ENCODE data around the gene PPM1E.

PPM1E gene

GRCh38 chr17:58875261-58875660 is 119.6 kb downstream of the PPM1E start:
- Histone ChIP-seq H3K4me1 (ENCODE audit: control insufficient read depth, insufficient read depth, low read length) (no peaks in the 10 kb centered on the region), H3K36me3 (ENCODE audit: control insufficient read depth, insufficient read depth, low read length) (no peaks in the 10 kb centered on the region), H3K4me3 (ENCODE audit: low read length) (no peak overlapping the region), H3K27ac (ENCODE audit: low read depth, low read length) (no peak overlapping the region), H3K9ac (ENCODE audit: low read length) (no peak overlapping the region), H3K27me3 (ENCODE audit: control insufficient read depth, insufficient read depth, low read length) (no peaks in the 10 kb centered on the region)

- Histone ChIP-seq H3K27ac (ENCODE audit: low read depth, low read length) (no peak overlapping the region), H3K36me3 (ENCODE audit: control insufficient read depth, insufficient read depth, low read length) (no peaks in the 10 kb centered on the region), H3K4me3 (ENCODE audit: low read length) (no peak overlapping the region), H3K27me3 (ENCODE audit: control insufficient read depth, insufficient read depth, low read length) (no peaks in the 10 kb centered on the region), H3K9ac (ENCODE audit: low read length) (no peak overlapping the region), H3K4me1 (ENCODE audit: control insufficient read depth, insufficient read depth, low read length) (no peaks in the 10 kb centered on the region)
Measured at GRCh38 chr17:58884161-58884560, 128.5 kb downstream of the PPM1E start.

GRCh38 chr17:58886514-58886913 is 130.9 kb downstream of the PPM1E start:
- H3K9ac ChIP-seq (ENCODE audit: low read length) = no peak overlapping the region
- no peak overlapping the region for H3K27ac ChIP-seq (ENCODE audit: low read depth, low read length)
- H3K27me3 ChIP-seq (ENCODE audit: control insufficient read depth, insufficient read depth, low read length) = no peaks in the 10 kb centered on the region
- H3K36me3 ChIP-seq (ENCODE audit: control insufficient read depth, insufficient read depth, low read length) = no peaks in the 10 kb centered on the region
- no peaks in the 10 kb centered on the region for H3K4me1 ChIP-seq (ENCODE audit: control insufficient read depth, insufficient read depth, low read length)
- H3K4me3 ChIP-seq (ENCODE audit: low read length) = no peak overlapping the region

- no peak overlapping the region for H3K27ac ChIP-seq (ENCODE audit: low read depth, low read length)
- H3K4me3 ChIP-seq (ENCODE audit: low read length) = no peak overlapping the region
- no peaks in the 10 kb centered on the region for H3K27me3 ChIP-seq (ENCODE audit: control insufficient read depth, insufficient read depth, low read length)
- H3K9ac ChIP-seq (ENCODE audit: low read length) = no peak overlapping the region
- H3K36me3 ChIP-seq (ENCODE audit: control insufficient read depth, insufficient read depth, low read length) = no peaks in the 10 kb centered on the region
- H3K4me1 ChIP-seq (ENCODE audit: control insufficient read depth, insufficient read depth, low read length) = no peaks in the 10 kb centered on the region
Measured at GRCh38 chr17:58889928-58890327, 134.3 kb downstream of the PPM1E start.

- H3K27me3 ChIP-seq (ENCODE audit: control insufficient read depth, insufficient read depth, low read length) = no peaks in the 10 kb centered on the region
- H3K27ac ChIP-seq (ENCODE audit: low read depth, low read length) = no peak overlapping the region
- H3K9ac ChIP-seq (ENCODE audit: low read length) = no peak overlapping the region
- no peaks in the 10 kb centered on the region for H3K36me3 ChIP-seq (ENCODE audit: control insufficient read depth, insufficient read depth, low read length)
- no peak overlapping the region for H3K4me3 ChIP-seq (ENCODE audit: low read length)
- no peaks in the 10 kb centered on the region for H3K4me1 ChIP-seq (ENCODE audit: control insufficient read depth, insufficient read depth, low read length)
Measured at GRCh38 chr17:58899191-58899590, 143.5 kb downstream of the PPM1E start.

GRCh38 chr17:58902322-58902721 is 146.7 kb downstream of the PPM1E start:
- Histone ChIP-seq H3K27ac (ENCODE audit: low read depth, low read length) (no peak overlapping the region), H3K4me1 (ENCODE audit: control insufficient read depth, insufficient read depth, low read length) (no peaks in the 10 kb centered on the region), H3K27me3 (ENCODE audit: control insufficient read depth, insufficient read depth, low read length) (no peaks in the 10 kb centered on the region), H3K4me3 (ENCODE audit: low read length) (no peak overlapping the region), H3K9ac (ENCODE audit: low read length) (no peak overlapping the region), H3K36me3 (ENCODE audit: control insufficient read depth, insufficient read depth, low read length) (no peaks in the 10 kb centered on the region)

- no peaks in the 10 kb centered on the region for H3K4me1 ChIP-seq (ENCODE audit: control insufficient read depth, insufficient read depth, low read length)
- no peak overlapping the region for H3K27ac ChIP-seq (ENCODE audit: low read depth, low read length)
- H3K9ac ChIP-seq (ENCODE audit: low read length) = no peak overlapping the region
- H3K27me3 ChIP-seq (ENCODE audit: control insufficient read depth, insufficient read depth, low read length) = no peaks in the 10 kb centered on the region
- no peak overlapping the region for H3K4me3 ChIP-seq (ENCODE audit: low read length)
- H3K36me3 ChIP-seq (ENCODE audit: control insufficient read depth, insufficient read depth, low read length) = no peaks in the 10 kb centered on the region
Measured at GRCh38 chr17:58911741-58912343, 156.2 kb downstream of the PPM1E start.

- H3K27ac ChIP-seq (ENCODE audit: low read depth, low read length) = no peak overlapping the region
- no peaks in the 10 kb centered on the region for H3K36me3 ChIP-seq (ENCODE audit: control insufficient read depth, insufficient read depth, low read length)
- H3K4me3 ChIP-seq (ENCODE audit: low read length) = no peak overlapping the region
- H3K27me3 ChIP-seq (ENCODE audit: control insufficient read depth, insufficient read depth, low read length) = no peaks in the 10 kb centered on the region
- no peaks in the 10 kb centered on the region for H3K4me1 ChIP-seq (ENCODE audit: control insufficient read depth, insufficient read depth, low read length)
- no peak overlapping the region for H3K9ac ChIP-seq (ENCODE audit: low read length)
Measured at GRCh38 chr17:58913552-58913951, 157.9 kb downstream of the PPM1E start.

- Histone ChIP-seq H3K36me3 (ENCODE audit: control insufficient read depth, insufficient read depth, low read length) (no peaks in the 10 kb centered on the region), H3K4me1 (ENCODE audit: control insufficient read depth, insufficient read depth, low read length) (no peaks in the 10 kb centered on the region), H3K9ac (ENCODE audit: low read length) (no peak overlapping the region), H3K27ac (ENCODE audit: low read depth, low read length) (no peak overlapping the region), H3K4me3 (ENCODE audit: low read length) (no peak overlapping the region), H3K27me3 (ENCODE audit: control insufficient read depth, insufficient read depth, low read length) (no peaks in the 10 kb centered on the region)
Measured at GRCh38 chr17:58913971-58914769, 158.5 kb downstream of the PPM1E start.

GRCh38 chr17:58917228-58917627 is 161.6 kb downstream of the PPM1E start:
- Histone ChIP-seq H3K27ac (ENCODE audit: low read depth, low read length) (no peak overlapping the region), H3K4me3 (ENCODE audit: low read length) (no peak overlapping the region), H3K4me1 (ENCODE audit: control insufficient read depth, insufficient read depth, low read length) (no peaks in the 10 kb centered on the region), H3K27me3 (ENCODE audit: control insufficient read depth, insufficient read depth, low read length) (no peaks in the 10 kb centered on the region), H3K9ac (ENCODE audit: low read length) (no peak overlapping the region), H3K36me3 (ENCODE audit: control insufficient read depth, insufficient read depth, low read length) (no peaks in the 10 kb centered on the region)

- no peak overlapping the region for H3K4me3 ChIP-seq (ENCODE audit: low read length)
Measured at GRCh38 chr17:58918072-58918471, 162.4 kb downstream of the PPM1E start.

GRCh38 chr17:58918884-58919283 is 163.2 kb downstream of the PPM1E start:
- Histone ChIP-seq H3K36me3 (ENCODE audit: control insufficient read depth, insufficient read depth, low read length) (no peaks in the 10 kb centered on the region), H3K4me3 (ENCODE audit: low read length) (no peak overlapping the region), H3K4me1 (ENCODE audit: control insufficient read depth, insufficient read depth, low read length) (no peaks in the 10 kb centered on the region), H3K27me3 (ENCODE audit: control insufficient read depth, insufficient read depth, low read length) (no peaks in the 10 kb centered on the region), H3K9ac (ENCODE audit: low read length) (no peak overlapping the region), H3K27ac (ENCODE audit: low read depth, low read length) (no peak overlapping the region)

More at GRCh38 chr17:58918072-58918471, 162.4 kb downstream of the PPM1E start:
- Histone ChIP-seq H3K27me3 (ENCODE audit: control insufficient read depth, insufficient read depth, low read length) (no peaks in the 10 kb centered on the region), H3K9ac (ENCODE audit: low read length) (no peak overlapping the region), H3K27ac (ENCODE audit: low read depth, low read length) (no peak overlapping the region), H3K36me3 (ENCODE audit: control insufficient read depth, insufficient read depth, low read length) (no peaks in the 10 kb centered on the region), H3K4me1 (ENCODE audit: control insufficient read depth, insufficient read depth, low read length) (no peaks in the 10 kb centered on the region)

GRCh38 chr17:58920773-58921172 is 165.1 kb downstream of the PPM1E start:
- Histone ChIP-seq H3K27me3 (ENCODE audit: control insufficient read depth, insufficient read depth, low read length) (no peaks in the 10 kb centered on the region), H3K9ac (ENCODE audit: low read length) (no peak overlapping the region), H3K4me1 (ENCODE audit: control insufficient read depth, insufficient read depth, low read length) (no peaks in the 10 kb centered on the region), H3K27ac (ENCODE audit: low read depth, low read length) (no peak overlapping the region), H3K4me3 (ENCODE audit: low read length) (no peak overlapping the region), H3K36me3 (ENCODE audit: control insufficient read depth, insufficient read depth, low read length) (no peaks in the 10 kb centered on the region)
